ENCODE results near the gene KIF1B.
"Not testable (repeated sequence)": the region's sequence is repeated elsewhere in the genome, so short reads cannot be mapped to it uniquely, and the experiment has no call there.

The KIF1B gene

GRCh38 chr1:10216090-10216749 lies 5.8 kb downstream of the KIF1B start:
- Histone ChIP-seq H3F3A (ENCODE audit: insufficient read depth) (peaks cover 3% of the 10 kb centered on the region; the same call in 1 of the 2 replicates), H2AFZ (ENCODE audit: low read depth, low read length, severe bottlenecking) (no peak overlapping the region), H4K20me1 (ENCODE audit: low read depth, low read length) (no peaks in the 10 kb centered on the region), H3K79me2 (ENCODE audit: insufficient read depth, low read length) (no peaks in the 10 kb centered on the region), H3K9me3 (ENCODE audit: insufficient read depth, low read length) (no peaks in the 10 kb centered on the region), H3K36me3 (ENCODE audit: low read length) (no peaks in the 10 kb centered on the region), H3K4me3 (ENCODE audit: insufficient read depth, low read length, poor library complexity, severe bottlenecking) (no peak overlapping the region), H3K27me3 (ENCODE audit: low read length) (no peaks in the 10 kb centered on the region), H3K9ac (ENCODE audit: low read length) (no peak overlapping the region), H3K9me2 (replicated peaks; ENCODE audit: insufficient read depth, low read length) (no peaks in the 10 kb centered on the region), H3K27ac (ENCODE audit: low read depth, low read length) (no peak overlapping the region), H3K4me2 (ENCODE audit: low read depth, low read length, poor library complexity, severe bottlenecking) (no peak overlapping the region)
- TF ChIP-seq EZH2phosphoT487 (conservative IDR thresholded peaks at IDR 0.05; ENCODE audit: low read length) = no peak
- TF ChIP-seq, protein P1, sequence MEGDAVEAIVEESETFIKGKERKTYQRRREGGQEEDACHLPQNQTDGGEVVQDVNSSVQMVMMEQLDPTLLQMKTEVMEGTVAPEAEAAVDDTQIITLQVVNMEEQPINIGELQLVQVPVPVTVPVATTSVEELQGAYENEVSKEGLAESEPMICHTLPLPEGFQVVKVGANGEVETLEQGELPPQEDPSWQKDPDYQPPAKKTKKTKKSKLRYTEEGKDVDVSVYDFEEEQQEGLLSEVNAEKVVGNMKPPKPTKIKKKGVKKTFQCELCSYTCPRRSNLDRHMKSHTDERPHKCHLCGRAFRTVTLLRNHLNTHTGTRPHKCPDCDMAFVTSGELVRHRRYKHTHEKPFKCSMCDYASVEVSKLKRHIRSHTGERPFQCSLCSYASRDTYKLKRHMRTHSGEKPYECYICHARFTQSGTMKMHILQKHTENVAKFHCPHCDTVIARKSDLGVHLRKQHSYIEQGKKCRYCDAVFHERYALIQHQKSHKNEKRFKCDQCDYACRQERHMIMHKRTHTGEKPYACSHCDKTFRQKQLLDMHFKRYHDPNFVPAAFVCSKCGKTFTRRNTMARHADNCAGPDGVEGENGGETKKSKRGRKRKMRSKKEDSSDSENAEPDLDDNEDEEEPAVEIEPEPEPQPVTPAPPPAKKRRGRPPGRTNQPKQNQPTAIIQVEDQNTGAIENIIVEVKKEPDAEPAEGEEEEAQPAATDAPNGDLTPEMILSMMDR (IDR thresholded peaks at IDR 0.05; ENCODE audit: insufficient read depth, low read length, poor library complexity, severe bottlenecking) = no peak

- Histone ChIP-seq H3K27ac (ENCODE audit: low read depth, low read length) (no peak overlapping the region), H3K9me3 (ENCODE audit: insufficient read depth, low read length) (no peaks in the 10 kb centered on the region), H3K4me2 (ENCODE audit: low read depth, low read length, poor library complexity, severe bottlenecking) (no peak overlapping the region), H3K4me3 (ENCODE audit: insufficient read depth, low read length, poor library complexity, severe bottlenecking) (no peak overlapping the region), H3K36me3 (ENCODE audit: low read length) (no peaks in the 10 kb centered on the region), H3K9me2 (replicated peaks; ENCODE audit: insufficient read depth, low read length) (no peaks in the 10 kb centered on the region), H3K79me2 (ENCODE audit: insufficient read depth, low read length) (no peaks in the 10 kb centered on the region), H4K20me1 (ENCODE audit: low read depth, low read length) (no peaks in the 10 kb centered on the region), H2AFZ (ENCODE audit: low read depth, low read length, severe bottlenecking) (no peak overlapping the region), H3K9ac (ENCODE audit: low read length) (no peak overlapping the region), H3F3A (ENCODE audit: insufficient read depth) (no peaks in the 10 kb centered on the region), H3K27me3 (ENCODE audit: low read length) (no peaks in the 10 kb centered on the region)
- no peak for TF ChIP-seq EZH2phosphoT487 (conservative IDR thresholded peaks at IDR 0.05; ENCODE audit: low read length)
- TF ChIP-seq, protein P1 (IDR thresholded peaks at IDR 0.05; ENCODE audit: insufficient read depth, low read length, poor library complexity, severe bottlenecking) = no peak
Observed at GRCh38 chr1:10217748-10218441, 7.5 kb downstream of the KIF1B start.

DNA sequence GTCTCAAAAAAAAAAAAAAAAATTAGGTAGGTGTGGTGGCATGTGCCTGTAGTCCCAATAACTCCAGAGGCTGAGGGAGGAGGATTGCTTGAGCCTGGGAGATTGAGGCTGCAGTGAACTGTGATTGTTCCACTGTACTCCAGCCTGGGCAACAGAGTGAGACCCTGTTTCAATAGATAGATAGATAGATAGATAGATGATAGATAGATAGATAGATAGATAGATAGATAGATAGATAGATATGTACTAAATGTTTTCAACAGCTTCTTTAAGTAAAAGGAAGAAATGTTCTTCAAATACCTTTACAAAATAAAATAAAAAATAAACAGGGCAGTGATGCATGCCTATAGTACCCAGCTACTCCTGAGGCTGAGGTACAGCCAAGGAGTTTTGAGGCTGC lies 9.8 kb downstream of the KIF1B start:
- H3K36me3 ChIP-seq (ENCODE audit: low read length) = no peaks in the 10 kb centered on the region

DNA sequence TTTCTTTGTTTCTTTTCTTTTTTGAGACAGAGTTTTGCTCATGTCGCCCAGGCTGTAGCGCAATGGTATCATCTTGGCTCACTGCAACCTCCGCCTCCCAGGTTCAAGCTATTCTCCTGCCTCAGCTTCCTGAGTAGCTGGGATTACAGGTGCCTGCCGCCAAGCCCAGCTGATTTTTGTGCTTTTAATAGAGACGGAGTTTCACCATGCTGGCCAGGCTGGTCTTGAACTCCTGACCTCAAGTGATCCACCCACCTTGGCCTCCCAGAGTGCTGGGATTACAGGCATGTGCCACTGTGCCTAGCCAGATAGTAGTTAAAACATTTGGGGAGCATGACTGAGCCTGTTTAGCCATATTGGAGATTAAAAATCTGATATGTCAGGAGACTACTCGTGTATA lies 10.3 kb downstream of the KIF1B start:
- H3F3A ChIP-seq (ENCODE audit: insufficient read depth); H2AFZ ChIP-seq (ENCODE audit: low read depth, low read length, severe bottlenecking); H3K79me2 ChIP-seq (ENCODE audit: insufficient read depth, low read length); H3K9me3 ChIP-seq (ENCODE audit: insufficient read depth, low read length); H3K36me3 ChIP-seq (ENCODE audit: low read length); H3K4me2 ChIP-seq (ENCODE audit: low read depth, low read length, poor library complexity, severe bottlenecking); H4K20me1 ChIP-seq (ENCODE audit: low read depth, low read length); H3K9me2 ChIP-seq (replicated peaks; ENCODE audit: insufficient read depth, low read length); H3K27me3 ChIP-seq (ENCODE audit: low read length); H3K27ac ChIP-seq (ENCODE audit: low read depth, low read length); H3K4me3 ChIP-seq (ENCODE audit: insufficient read depth, low read length, poor library complexity, severe bottlenecking); H3K9ac ChIP-seq (ENCODE audit: low read length): not testable (repeated sequence)

More for the DNA sequence above, 9.8 kb downstream of the KIF1B start:
- no peak overlapping the region for H3K27ac ChIP-seq (ENCODE audit: low read depth, low read length)
- no peak overlapping the region for H3K9ac ChIP-seq (ENCODE audit: low read length)
- TF ChIP-seq, protein P1 (IDR thresholded peaks at IDR 0.05; ENCODE audit: insufficient read depth, low read length, poor library complexity, severe bottlenecking) = no peak
- no peak for TF ChIP-seq EZH2phosphoT487 (conservative IDR thresholded peaks at IDR 0.05; ENCODE audit: low read length)
- no peak overlapping the region for H2AFZ ChIP-seq (ENCODE audit: low read depth, low read length, severe bottlenecking)
- no peaks in the 10 kb centered on the region for H4K20me1 ChIP-seq (ENCODE audit: low read depth, low read length)
- H3K4me2 ChIP-seq (ENCODE audit: low read depth, low read length, poor library complexity, severe bottlenecking) = no peak overlapping the region
- H3K79me2 ChIP-seq (ENCODE audit: insufficient read depth, low read length) = no peaks in the 10 kb centered on the region
- H3K9me3 ChIP-seq (ENCODE audit: insufficient read depth, low read length) = no peaks in the 10 kb centered on the region
- no peaks in the 10 kb centered on the region for H3F3A ChIP-seq (ENCODE audit: insufficient read depth)
- H3K27me3 ChIP-seq (ENCODE audit: low read length) = no peaks in the 10 kb centered on the region
- H3K4me3 ChIP-seq (ENCODE audit: insufficient read depth, low read length, poor library complexity, severe bottlenecking) = no peak overlapping the region
- H3K9me2 ChIP-seq (replicated peaks; ENCODE audit: insufficient read depth, low read length) = no peaks in the 10 kb centered on the region
